ENCODE results near the gene UTF1. TPM values are rescaled to one million over a fixed set of nuclear protein-coding genes. Genes with fewer than 3 reads are reported as not detected.

UTF1 gene
- total RNA-seq, 1 experiment from 2014 or later = 8.8 TPM

DNA sequence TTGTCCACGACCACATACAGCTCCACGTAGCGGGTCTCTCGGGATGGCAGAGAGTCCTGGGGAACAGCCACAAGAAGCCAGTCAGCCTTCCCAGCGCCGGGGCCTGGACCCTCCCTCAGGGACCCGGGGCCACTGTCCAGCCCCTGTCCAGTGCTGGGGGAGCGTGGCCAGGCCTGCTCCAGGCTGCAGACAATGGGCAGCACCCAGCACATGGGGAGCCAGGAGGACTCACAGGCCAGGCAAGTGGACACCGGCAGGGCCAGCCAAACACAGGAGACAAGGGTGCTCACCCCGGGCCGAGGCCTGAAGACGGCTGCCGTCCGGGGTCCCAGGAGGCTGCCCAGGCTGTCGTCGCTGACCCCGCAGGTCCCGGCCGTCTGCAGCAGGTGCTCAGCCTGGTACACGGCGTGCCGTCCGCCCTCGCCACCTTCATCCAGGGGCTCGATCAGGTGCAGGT is 43.0 kb downstream of the UTF1 start:
- no peak overlapping the region for H3K4me3 ChIP-seq (ENCODE audit: insufficient read depth, low read depth, low read length)
- no peak for DNase-seq
- H3K27me3 ChIP-seq (ENCODE audit: control insufficient read depth, insufficient read depth, low read length) = peaks cover 8% of the 10 kb centered on the region
- H3K36me3 ChIP-seq (replicated peaks; ENCODE audit: control insufficient read depth, insufficient read depth, low read length) = no peaks in the 10 kb centered on the region

DNA sequence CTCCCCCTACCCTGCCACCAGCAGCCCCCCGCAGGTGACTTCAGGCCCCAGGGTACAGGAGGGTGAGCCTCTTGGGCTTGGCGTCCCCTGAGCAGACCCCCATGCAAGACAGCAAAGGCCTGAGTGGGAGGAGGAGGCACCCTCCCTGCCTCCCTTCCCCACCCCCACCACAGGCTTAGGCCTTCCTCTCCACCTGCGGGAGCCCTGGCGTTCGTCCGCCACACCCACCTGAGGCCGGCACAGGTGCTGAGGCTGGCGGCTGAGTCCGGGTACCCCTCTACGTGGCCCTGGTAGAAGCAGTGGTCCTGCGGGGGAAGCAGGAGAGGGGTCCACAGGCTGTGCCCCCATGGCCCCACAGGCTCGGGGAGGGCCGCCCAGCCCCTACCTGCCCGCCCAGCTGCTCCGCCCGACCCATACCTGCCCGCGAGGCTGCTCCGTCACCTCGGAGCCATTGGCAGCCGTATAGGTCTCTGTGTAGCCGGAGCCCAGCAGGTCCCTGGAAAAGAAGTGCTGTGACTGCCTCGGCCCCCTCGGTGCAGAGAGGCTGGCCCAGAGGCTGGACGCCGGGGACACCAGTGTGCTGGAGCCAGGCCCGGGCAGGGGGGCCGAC is 43.6 kb downstream of the UTF1 start:
- Histone ChIP-seq H3K27me3 (ENCODE audit: control insufficient read depth, insufficient read depth, low read length) (peaks cover 8% of the 10 kb centered on the region), H3K36me3 (replicated peaks; ENCODE audit: control insufficient read depth, insufficient read depth, low read length) (no peaks in the 10 kb centered on the region), H3K4me3 (ENCODE audit: insufficient read depth, low read depth, low read length) (no peak overlapping the region)
- DNase-seq = no peak

DNA sequence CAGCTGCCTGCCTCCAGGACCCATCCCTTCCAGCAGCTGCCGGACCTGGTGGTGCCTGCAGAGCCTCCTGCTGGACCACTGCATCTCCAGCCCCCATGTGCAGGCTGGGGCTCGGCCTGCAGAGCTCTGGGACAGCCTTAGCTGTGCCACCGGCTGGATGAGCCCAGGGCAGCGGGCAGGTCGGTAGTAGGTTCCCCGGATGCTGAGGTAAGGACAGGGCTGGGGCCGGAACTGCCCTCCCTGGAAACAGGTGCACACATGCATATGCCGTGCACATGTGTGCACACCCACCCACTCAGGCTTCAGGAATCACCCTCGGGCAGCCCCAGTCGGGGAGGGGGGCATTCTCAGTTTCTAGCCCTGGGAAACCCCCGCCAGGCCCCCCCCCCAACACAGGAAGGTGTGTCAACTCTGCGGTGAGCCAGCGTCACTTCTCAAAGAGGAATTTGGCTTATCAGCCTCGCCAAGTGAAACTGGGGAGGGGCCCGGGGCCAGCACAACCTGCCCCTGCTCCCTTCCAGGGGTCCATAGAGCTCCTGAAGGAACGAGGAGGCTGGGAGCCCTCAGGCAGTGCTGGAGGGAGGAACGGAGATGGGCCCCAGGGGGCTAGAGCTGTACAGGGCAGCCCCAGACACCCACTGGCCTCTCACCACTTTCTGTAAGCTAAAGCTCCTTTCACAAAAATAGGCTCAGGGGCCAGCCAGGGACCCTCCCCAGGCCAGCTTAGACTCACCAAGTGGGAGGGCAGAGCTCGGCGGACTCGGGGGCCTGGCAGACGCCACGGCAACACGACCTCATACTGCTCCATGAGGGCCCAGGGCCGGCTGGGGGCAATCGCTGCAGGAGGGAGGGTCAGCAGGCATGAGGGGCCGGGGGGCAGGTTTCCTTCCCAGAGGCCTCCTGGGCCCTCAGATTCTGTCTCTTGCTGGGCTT is 45.0 kb downstream of the UTF1 start:
- no peak for DNase-seq
- H3K27me3 ChIP-seq (ENCODE audit: control insufficient read depth, insufficient read depth, low read length) = peaks cover 8% of the 10 kb centered on the region
- peaks cover 3% of the 10 kb centered on the region for H3K36me3 ChIP-seq (replicated peaks; ENCODE audit: control insufficient read depth, insufficient read depth, low read length)
- H3K4me3 ChIP-seq (ENCODE audit: insufficient read depth, low read depth, low read length) = no peak overlapping the region

DNA sequence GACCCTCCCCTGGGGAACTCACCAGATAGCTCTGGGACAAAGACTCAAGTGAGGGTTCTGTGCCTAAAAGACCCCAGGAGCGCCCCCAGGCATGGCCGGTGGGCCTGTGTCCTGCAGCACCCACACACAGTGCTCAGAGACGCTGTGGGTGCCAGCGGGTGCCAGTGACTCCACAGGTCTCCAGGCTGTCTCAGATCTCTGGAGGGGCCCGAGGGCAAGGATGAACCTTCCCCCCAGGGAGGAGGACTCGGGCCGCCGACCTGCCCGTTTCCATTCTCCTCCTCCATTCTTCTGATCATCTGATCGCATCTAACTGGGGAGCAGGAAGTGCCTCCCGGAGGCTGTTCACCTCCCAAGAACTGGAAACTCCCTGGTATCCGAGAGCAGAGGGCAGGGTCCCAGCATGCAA is 45.7 kb downstream of the UTF1 start:
- Histone ChIP-seq H3K36me3 (replicated peaks; ENCODE audit: control insufficient read depth, insufficient read depth, low read length) (peaks cover 3% of the 10 kb centered on the region), H3K4me3 (ENCODE audit: insufficient read depth, low read depth, low read length) (no peak overlapping the region), H3K27me3 (ENCODE audit: control insufficient read depth, insufficient read depth, low read length) (peaks cover 8% of the 10 kb centered on the region)
- peak; percentile 82 for DNase-seq

DNA sequence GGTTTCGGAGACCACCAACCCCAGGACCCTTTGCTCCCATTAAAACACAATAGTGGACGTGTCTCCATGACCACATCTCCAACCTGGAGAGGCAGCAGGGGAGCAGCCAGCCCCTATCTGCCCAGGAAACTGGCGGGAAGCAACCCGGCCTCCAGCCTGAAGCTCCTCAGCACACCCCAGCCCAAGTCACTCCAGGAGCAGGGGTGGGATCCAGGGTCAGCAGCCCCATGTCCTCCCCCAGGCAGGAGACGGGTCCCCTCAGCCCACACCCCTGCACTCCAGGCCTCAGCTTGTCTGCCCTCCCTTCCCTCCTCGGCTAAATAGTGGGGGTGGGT is 46.0 kb downstream of the UTF1 start:
- peak; percentile 83 for DNase-seq
- H3K36me3 ChIP-seq (replicated peaks; ENCODE audit: control insufficient read depth, insufficient read depth, low read length) = peaks cover 3% of the 10 kb centered on the region
- H3K27me3 ChIP-seq (ENCODE audit: control insufficient read depth, insufficient read depth, low read length) = peaks cover 8% of the 10 kb centered on the region
- peak overlapping the region; percentile 39; the same call in 1 of the 2 replicates for H3K4me3 ChIP-seq (ENCODE audit: insufficient read depth, low read depth, low read length)

DNA sequence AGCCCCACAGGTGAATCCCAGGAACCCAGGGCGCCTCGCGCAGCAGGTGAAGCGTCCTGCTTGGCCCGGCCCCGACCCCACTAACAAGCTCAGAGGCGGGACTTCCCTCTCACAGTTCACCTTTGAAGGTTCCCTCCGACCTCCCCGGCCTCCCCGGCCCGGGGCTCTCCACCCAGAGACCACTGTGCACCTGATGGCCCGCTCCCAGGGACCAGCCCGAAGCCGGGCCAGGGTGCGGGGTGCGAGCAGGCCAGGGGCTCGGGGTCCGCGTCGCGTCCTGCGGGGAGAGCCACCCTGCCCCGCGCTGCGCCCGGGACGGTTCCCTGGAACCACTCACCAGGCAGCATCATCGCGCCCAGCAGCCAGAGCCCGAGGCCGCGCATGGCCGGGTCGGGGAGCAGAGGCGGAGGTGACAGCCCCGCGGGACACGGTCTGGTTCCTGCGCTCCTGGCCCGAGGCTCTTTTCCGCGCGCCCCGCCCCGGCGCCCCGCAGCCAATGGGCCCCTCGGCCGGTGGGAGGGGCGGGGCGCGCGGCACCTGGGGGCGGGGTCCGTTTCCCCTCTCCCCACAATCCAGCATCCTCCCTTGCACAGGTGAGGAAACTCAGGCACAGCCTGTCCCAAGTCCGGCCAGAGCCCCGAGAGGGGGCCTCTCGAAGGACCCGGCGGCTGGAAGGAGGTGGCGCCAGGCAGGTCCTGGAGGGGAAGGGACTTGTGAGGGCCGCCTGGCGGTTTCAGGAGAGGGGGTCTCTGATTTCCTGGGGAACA is 46.6 kb downstream of the UTF1 start, which contains the start of gene ADAM8:
Gene ADAM8, minus strand, starts transcription at position 434 of the 767 bp plus-strand sequence. Its CDS starts 51 bp downstream, at position 383.
- Histone ChIP-seq H3K27me3 (ENCODE audit: control insufficient read depth, insufficient read depth, low read length) (peaks cover 8% of the 10 kb centered on the region), H3K4me3 (ENCODE audit: insufficient read depth, low read depth, low read length) (peak within 1 kb of the TSS; percentile 39), H3K36me3 (replicated peaks; ENCODE audit: control insufficient read depth, insufficient read depth, low read length) (peaks cover 3% of the 10 kb centered on the region)
- DNase-seq = peak; percentile 100

DNA sequence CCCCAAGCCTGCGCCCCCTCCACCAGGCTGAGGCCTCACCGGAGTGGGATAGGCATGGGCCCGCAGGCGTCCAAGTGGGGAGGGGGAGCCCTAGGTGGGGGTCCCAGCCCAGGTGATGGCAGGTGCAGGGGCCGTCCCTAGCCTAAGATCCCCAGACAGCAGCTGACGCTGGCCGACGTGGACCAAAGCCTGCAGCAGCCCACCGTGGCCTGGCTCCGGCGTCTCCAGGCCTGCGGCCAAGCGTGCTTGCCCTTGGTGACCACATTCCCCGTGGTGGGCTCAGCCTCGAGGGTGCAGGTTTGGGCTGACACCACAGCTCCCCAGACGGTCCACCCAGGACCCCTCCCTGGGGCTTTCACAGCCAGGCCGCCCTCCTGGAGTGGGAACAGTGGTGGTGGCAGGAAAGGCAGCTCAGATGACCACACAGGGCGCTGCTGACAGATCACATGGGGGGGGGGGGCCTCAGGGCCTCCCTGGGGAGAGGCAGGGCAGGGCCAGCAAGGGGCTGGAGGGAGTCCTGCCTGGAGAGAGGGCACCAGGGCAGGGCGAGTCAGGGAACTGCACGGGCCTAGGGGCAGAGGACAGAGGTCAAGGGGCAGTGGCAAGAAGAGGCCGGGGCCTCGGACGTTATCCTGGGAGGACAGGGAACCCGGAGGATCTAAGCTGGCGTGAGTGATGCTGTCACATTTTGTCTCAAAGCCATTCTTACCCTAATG is 47.4 kb downstream of the UTF1 start:
- no peak for DNase-seq
- Histone ChIP-seq H3K4me3 (ENCODE audit: insufficient read depth, low read depth, low read length) (no peak overlapping the region; the same call in 1 of the 2 replicates), H3K27me3 (ENCODE audit: control insufficient read depth, insufficient read depth, low read length) (peaks cover 8% of the 10 kb centered on the region), H3K36me3 (replicated peaks; ENCODE audit: control insufficient read depth, insufficient read depth, low read length) (peaks cover 5% of the 10 kb centered on the region)

DNA sequence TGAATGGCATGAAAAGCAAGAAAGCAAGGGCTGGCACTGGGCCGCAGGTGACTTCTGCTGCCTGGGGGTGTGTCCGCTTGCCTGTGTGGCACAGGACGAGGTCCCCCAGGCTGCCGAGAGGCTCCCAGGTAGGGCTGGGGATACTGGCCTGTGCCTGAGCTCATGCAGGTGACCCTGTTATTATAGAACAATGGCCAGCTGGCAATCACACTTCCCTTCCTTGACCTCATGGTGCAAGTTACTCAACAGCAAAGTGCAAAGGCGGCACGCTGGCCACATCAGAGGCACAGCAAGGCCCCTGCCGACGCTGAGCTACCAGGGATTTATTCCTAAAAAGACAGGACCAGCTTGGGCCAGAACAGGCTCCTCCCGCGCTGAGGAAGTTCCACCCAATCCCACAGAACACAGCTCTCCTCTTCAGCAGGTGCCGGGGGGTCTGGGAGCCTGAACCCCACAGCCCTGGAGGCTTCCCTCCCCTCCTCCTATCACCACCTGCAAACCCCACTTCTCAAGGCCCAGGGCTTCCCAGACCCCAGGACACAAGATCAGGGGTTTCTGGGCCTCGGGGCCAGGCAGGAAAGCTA is 48.1 kb downstream of the UTF1 start:
- H3K36me3 ChIP-seq (replicated peaks; ENCODE audit: control insufficient read depth, insufficient read depth, low read length) = peaks cover 7% of the 10 kb centered on the region
- DNase-seq = no peak
- H3K27me3 ChIP-seq (ENCODE audit: control insufficient read depth, insufficient read depth, low read length) = peaks cover 8% of the 10 kb centered on the region
- no peak overlapping the region for H3K4me3 ChIP-seq (ENCODE audit: insufficient read depth, low read depth, low read length)

DNA sequence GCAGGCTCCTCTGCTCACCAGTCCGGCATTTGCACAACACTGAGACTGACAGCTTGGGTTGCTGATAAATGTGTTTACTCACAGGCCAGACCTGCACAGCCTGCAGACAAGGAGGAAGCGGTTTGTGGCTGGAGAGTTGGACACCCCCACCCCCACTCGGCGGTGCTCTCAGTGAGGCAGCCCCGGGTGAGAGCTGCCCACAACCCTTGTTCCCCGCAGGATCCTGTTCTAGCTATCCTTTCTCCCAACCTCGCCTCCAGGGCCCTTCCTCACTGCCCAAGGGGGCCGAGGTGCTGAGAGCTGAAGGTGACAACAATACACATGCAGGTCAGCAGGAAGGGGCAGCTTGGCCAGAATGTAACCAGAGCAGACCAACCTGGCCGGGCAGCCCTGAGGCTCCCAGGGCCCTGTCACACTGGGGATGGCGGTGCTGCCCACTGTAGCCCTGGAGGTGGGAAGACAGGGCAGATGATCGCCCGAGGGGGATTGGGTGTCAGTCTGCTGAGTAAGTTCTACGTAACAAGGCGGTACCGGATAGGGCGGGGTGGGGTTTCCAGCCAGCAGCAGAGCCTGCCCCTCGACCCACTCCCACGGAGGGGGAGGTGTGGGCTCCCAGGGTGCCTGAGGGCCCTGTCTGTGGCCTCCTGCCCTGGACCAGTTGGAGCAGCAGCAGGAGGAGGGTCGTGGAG is 48.7 kb downstream of the UTF1 start:
- H3K4me3 ChIP-seq (ENCODE audit: insufficient read depth, low read depth, low read length) = no peak overlapping the region
- H3K27me3 ChIP-seq (ENCODE audit: control insufficient read depth, insufficient read depth, low read length) = peaks cover 8% of the 10 kb centered on the region
- peaks cover 7% of the 10 kb centered on the region for H3K36me3 ChIP-seq (replicated peaks; ENCODE audit: control insufficient read depth, insufficient read depth, low read length)
- DNase-seq = no peak

DNA sequence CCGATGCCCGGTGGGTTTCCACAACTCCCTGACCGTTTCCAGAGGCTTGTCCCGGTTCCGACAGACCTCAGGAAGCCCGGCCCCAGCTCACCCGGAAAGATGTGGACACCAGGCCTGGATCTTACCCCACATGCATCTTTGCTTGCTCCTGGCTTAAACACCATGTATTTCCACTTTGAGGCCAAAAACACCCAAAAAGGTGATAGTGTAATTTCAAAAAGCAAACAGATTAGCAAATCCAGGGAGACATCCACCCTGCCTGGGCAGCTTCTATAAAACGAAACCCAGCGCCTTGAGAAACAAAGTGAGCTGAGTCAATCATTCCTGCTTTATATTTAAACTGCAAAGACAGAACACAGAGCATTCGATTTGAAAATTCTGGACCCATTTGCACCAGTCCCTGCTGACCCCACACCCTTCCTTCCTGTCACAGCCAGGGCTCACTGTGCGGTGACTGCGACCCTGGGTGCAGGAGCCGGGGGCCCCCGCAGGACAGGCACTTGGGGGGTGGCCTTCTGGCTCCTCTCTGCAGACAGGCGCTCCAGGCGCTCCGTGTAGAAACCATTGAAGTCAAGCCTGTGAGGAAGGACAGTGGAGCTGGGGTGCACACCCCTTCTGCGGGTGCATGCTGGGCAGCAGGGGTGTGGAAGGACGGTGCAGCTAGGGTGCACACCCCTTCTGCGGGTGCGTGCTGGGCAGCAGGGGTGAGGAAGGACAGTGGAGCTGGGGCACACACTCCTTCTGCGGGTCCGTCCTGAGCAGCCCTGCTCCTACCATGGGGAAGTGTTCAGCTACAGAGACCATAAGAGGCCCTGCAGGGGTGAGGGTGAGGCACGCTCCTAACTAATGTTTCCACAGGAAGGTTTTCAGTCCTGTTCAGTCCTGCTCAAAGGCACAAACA is 49.6 kb downstream of the UTF1 start:
- DNase-seq = no peak
- no peak overlapping the region for H3K4me3 ChIP-seq (ENCODE audit: insufficient read depth, low read depth, low read length)

DNA sequence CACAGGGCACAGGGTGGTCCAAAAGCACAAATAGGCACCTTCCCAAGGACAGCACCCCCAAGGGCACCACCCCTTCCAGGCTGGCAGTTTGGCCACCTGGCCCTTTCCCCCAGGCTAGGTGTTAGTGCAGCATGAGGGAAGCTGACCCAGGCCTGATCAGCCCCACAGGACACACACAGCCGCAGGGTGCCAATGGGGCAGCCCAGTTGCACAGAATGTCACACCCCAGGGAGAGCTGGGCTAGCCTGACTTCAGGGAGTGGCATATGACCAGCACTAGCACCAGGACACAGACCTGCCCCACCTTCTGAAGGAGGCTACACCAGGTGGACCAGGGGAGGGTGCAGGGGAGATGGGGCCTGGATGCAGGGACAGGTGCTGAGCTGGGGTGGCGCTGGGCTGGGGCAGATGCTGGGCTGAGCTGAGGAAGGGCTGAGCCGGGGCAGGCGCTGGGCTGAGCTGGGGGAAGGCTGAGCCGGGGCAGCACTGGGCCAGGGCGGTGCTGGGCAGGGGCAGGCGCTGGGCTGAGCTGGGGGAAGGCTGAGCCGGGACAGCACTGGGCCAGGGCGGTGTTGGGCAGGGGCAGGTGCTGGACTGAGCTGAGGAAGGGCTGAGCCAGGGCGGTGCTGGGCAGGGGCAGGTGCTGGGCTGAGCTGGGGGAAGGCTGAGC is 50.5 kb downstream of the UTF1 start:
- no peak for DNase-seq
- peaks cover 13% of the 10 kb centered on the region for H3K36me3 ChIP-seq (replicated peaks; ENCODE audit: control insufficient read depth, insufficient read depth, low read length)
- H3K4me3 ChIP-seq (ENCODE audit: insufficient read depth, low read depth, low read length) = no peak overlapping the region

More for the DNA sequence above, 49.6 kb downstream of the UTF1 start:
- Histone ChIP-seq H3K36me3 (replicated peaks; ENCODE audit: control insufficient read depth, insufficient read depth, low read length) (peaks cover 9% of the 10 kb centered on the region), H3K27me3 (ENCODE audit: control insufficient read depth, insufficient read depth, low read length) (peaks cover 8% of the 10 kb centered on the region)

DNA sequence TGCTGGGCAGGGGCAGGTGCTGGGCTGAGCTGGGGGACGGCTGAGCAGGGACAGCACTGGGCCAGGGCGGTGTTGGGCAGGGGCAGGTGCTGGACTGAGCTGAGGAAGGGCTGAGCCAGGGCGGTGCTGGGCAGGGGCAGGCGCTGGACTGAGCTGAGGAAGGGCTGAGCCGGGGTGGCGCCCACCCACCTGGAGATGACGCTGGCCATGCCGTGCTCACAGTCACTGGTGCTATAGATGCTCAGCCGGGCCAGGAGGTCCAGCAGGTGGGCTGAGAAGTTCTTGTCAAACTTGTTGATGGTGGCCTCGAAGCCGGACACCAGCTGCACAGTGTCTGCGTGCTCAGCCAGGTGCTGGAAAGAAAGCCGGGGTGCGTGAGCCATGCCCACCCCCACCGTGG is 51.1 kb downstream of the UTF1 start:
- Histone ChIP-seq H3K27me3 (ENCODE audit: control insufficient read depth, insufficient read depth, low read length) (peaks cover 6% of the 10 kb centered on the region), H3K4me3 (ENCODE audit: insufficient read depth, low read depth, low read length) (no peak overlapping the region)
- DNase-seq = no peak

More for the DNA sequence above, 50.5 kb downstream of the UTF1 start:
- peaks cover 8% of the 10 kb centered on the region for H3K27me3 ChIP-seq (ENCODE audit: control insufficient read depth, insufficient read depth, low read length)

More for the DNA sequence above, 51.1 kb downstream of the UTF1 start:
- peaks cover 13% of the 10 kb centered on the region for H3K36me3 ChIP-seq (replicated peaks; ENCODE audit: control insufficient read depth, insufficient read depth, low read length)
